Activated T-helper 1 cell treated with anti-CD3 and anti-CD28 coated beads, Interleukin-2, amount 50 U/mL, for 16 hours (primary cell): Measurements from ENCODE around the gene CRYZL1.
A peak's percentile ranks its signal among the peaks of the same experiment; 100 is the strongest.
"Not testable (repeated sequence)": the region's sequence is repeated elsewhere in the genome, so short reads cannot be mapped to it uniquely, and the experiment has no call there.

Experiments
- DNase-seq, 2 donors: peaks; one replicate each; pipeline ENCODE4 v3.0.0-alpha.2; 2020; ENCODE audit warnings: low read depth in 1 of 2, low spot score in 1 of 2

The CRYZL1 gene

DNA sequence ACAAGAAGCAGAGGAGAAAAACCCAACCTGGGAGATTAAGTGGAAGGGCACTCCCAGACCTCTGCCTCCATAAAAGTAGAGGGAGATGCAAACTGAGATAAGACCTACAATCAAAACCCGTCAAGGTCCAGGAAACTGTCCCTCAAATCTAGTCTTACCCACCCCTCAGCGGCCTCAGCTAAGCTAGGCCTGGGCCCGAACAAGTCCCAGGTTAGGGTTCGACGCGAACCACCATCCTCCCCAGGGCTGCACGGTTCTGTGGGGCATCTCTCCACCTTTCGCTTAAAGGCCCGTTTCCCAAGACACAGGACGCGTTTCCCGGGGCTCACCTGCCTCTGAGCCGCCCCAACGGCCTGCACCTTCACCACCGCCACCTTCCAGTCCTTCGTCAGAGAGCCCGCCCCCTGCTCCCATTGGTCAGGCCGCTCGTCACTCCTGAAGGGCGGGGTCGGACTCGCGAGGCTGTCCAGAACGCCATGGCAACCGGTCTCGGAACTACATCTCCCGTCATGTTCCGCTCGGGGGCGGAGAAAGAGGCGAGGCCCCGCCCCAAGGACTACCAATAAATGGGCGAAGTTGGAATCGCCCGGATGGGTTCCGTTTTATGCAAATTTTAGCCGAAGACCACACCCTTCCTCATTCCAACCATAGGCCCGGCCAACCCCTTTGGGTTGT, at the start of gene CRYZL1:
CRYZL1 (minus strand) TSS at position 390 of the 675 bp plus-strand sequence. CDS start 10,190 bp downstream, outside the sequence.
- DNase-seq: peak; percentile 99

DNA sequence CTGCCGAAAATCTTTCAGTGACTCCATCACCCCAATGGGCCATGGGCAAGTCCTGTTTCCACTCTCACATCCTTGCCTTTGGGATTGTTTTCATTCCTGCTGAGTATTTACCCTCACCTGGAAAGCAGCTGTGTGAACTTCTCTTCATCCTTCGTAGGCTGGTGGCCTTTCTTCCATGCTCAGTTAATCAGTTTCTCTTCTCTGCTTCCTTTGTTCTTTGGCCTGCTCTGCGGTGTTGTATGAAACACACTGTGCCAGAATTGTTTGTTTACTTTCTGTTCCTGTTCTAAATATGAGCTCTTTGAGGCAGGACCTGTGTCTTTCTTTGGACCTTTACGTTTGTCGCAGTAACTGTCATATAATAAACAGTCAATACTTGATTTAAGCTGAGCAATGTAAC, 49.3 kb upstream of the CRYZL1 start:
- DNase-seq: no peak

- no peak for DNase-seq
Observed at GRCh38 chr21:33688353-33688752, 46.8 kb upstream of the CRYZL1 start.

- DNase-seq: no peak
Observed at GRCh38 chr21:33687634-33688033, 46.1 kb upstream of the CRYZL1 start.

- no peak for DNase-seq
Observed at GRCh38 chr21:33686386-33686785, 44.8 kb upstream of the CRYZL1 start.

GRCh38 chr21:33685613-33686197, 44.2 kb upstream of the CRYZL1 start:
- no peak for DNase-seq

GRCh38 chr21:33684923-33685560, 43.5 kb upstream of the CRYZL1 start:
- no peak for DNase-seq

GRCh38 chr21:33684068-33684467, 42.5 kb upstream of the CRYZL1 start:
- DNase-seq: no peak

GRCh38 chr21:33682992-33683627, 41.6 kb upstream of the CRYZL1 start:
- no peak for DNase-seq

DNA sequence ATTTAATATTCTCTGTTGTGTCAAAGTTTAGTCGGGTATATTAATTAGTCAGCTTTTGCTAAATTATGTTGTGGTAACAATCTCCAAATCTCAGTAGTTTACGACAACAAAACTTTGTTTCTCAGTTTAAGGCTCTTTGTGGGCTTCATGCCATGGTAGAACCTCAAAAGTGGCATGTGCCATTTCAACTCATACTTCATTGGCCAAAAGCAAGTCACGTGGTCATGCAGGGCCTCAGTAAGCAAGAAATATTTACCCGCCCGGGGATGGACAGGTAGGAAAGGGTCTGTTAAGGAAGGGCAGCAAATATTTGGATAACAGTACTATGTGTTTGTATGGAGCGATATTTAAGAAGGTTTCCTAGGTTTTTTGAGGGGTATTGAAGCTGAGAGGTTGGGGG, 39.3 kb upstream of the CRYZL1 start:
- DNase-seq: no peak

DNA sequence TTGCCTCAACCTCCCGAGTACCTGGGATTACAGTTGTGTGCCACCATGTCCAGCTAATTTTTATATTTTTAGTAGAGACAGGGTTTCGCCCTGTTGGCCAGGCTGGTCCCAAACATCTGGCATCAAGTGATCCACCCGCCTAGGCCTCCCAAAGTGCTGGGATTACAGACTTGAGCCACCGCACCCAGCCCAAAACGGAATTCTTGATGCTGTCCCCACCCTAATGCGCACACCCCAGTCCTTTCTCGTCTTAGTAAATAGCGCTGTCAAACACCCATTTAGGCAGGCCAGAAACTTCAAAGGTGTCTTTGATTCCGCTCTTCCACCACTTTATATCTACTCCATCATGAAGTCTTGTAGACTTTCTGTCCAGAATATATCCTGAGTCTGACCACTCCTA, 35.9 kb upstream of the CRYZL1 start:
- no peak for DNase-seq

DNA sequence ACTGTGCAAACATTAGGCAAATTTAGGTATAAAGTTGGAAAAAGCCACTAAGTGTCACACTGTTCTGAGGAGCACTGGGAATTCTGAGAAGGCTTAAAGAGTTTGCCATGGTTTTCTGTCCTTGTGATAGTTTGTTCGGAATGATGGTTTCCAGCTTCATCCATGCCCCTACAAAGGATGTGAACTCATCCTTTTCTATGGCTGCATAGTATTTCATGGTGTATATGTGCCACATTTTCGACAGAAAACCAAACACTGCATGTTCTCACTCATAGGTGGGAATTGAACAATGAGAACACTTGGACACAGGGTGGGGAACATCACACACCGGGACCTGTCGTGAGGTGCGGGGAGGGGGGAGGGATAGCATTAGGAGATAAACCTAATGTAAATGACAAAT, 35.1 kb upstream of the CRYZL1 start:
- DNase-seq: not testable (repeated sequence)

- no peak for DNase-seq
Observed at GRCh38 chr21:33674226-33674625, 32.7 kb upstream of the CRYZL1 start.

DNA sequence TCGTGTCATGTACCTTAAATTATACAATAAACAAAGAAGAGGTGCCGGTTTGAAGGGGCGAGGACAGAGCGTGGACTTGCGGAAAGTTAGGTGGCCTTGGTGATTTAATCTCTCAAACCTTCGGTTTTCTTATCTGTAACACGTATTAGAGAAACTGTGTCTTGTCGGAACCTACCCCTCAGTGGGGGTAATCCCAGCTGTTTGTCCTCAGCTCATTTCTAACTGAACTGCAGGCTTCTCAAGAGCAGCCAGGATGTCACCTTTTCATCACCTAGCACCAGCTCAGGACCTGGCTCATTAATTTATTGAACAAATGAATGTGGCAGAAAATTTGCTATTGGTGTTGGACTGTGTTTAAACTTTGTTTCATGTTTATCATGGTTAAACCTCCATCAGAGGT, 31.9 kb upstream of the CRYZL1 start:
- no peak for DNase-seq

GRCh38 chr21:33670076-33670978, 28.8 kb upstream of the CRYZL1 start:
- no peak for DNase-seq

DNA sequence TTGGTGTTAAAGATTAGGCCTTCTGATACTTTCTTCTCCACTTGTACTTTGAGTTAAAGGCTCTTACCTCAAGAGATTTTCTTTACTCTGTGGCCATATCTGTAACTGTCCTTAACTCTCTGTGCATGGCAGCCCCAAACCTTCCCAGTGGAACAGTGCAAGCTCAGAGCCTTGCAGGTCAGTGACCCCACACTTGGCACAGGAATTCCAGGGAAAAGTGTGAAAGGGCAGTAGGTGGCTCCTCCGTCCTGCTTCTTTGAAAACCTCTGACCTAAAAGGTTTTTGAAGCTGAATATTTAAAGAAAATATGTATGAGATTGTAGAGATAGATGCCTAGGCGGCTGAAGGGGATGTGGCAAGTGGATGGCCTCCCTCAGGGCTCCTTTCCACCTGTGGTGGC, 27.1 kb upstream of the CRYZL1 start:
- DNase-seq: no peak

- DNase-seq: no peak
Observed at GRCh38 chr21:33668180-33668579, 26.6 kb upstream of the CRYZL1 start.

GRCh38 chr21:33667636-33668035, 26.1 kb upstream of the CRYZL1 start:
- no peak for DNase-seq

- no peak for DNase-seq
Observed at GRCh38 chr21:33666153-33666552, 24.6 kb upstream of the CRYZL1 start.

GRCh38 chr21:33664135-33664534, 22.6 kb upstream of the CRYZL1 start:
- DNase-seq: no peak

DNA sequence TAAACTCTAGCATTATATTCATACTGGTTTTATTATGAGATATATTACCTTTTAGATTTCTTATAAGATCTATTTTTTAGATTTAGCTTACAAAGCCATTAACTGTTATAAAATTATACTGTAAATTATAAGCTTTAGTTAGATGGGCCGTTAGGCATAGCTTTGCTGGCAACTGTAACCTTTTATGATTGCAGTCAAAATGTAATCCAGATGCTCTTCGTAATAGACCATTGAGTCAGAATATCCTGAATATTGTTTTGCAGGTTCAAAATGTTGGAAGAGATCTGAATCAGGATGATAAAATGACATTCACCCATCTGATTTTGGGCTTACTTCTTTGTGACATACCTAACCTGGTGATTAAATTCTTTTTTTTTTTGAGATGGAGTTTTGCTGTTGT, 21.7 kb upstream of the CRYZL1 start:
- DNase-seq: no peak
